GM20000 (cell line): ENCODE measurements around the gene KCND1.

Experiments
- DNase-seq: peaks from one replicate; pipeline ENCODE4 v3.0.0; 2012; ENCODE audit warnings: low spot score
- CTCF ChIP-seq: IDR thresholded peaks from 2 replicates; pipeline ENCODE4 v1.5.1; 2012; ENCODE audit warnings: mild to moderate bottlenecking, control low read depth; ENCODE audit errors: extremely low read depth, missing control alignments

Gene KCND1

GRCh38 chrX:48971249-48972219 lies at the start of gene KCND1:
Gene KCND1, minus strand, starts transcription at chrX:48971844. Its CDS starts 1,573 bp downstream, at chrX:48970271.
- TF ChIP-seq CTCF, result no peak
- no peak for DNase-seq

GRCh38 chrX:49019599-49020249 lies 48.1 kb upstream of the KCND1 start:
- no peak for TF ChIP-seq CTCF
- DNase-seq, result no peak

GRCh38 chrX:49019050-49019449 lies 47.4 kb upstream of the KCND1 start:
- no peak for TF ChIP-seq CTCF
- no peak for DNase-seq

GRCh38 chrX:49003696-49004095 lies 32.1 kb upstream of the KCND1 start:
- no peak for TF ChIP-seq CTCF

GRCh38 chrX:49002091-49002935 lies 30.7 kb upstream of the KCND1 start, which contains the start of gene GRIPAP1:
Gene GRIPAP1, minus strand, starts transcription at chrX:49002264. Its CDS starts 35 bp downstream, at chrX:49002229.
- peak; percentile 80 for DNase-seq
- no peak for TF ChIP-seq CTCF

More at GRCh38 chrX:49003696-49004095, 32.1 kb upstream of the KCND1 start:
- no peak for DNase-seq

- TF ChIP-seq CTCF, result no peak
- DNase-seq, result peak; percentile 34
Measured at GRCh38 chrX:49001521-49002090, 30.0 kb upstream of the KCND1 start.
